Heart left ventricle (tissue), 16 donors: Measurements from ENCODE around the gene VEZF1. TPM values are rescaled to one million over a fixed set of nuclear protein-coding genes. Genes with fewer than 3 reads are reported as not detected.

Source experiments
- ATAC-seq, 4 donors: fragments of 200-7000 bp; cut with Tn5 transposase; one replicate each; pipeline ENCODE4 v1.9.1; 2020 to 2022; ENCODE audit warnings: moderate library complexity in 4 of 4, mild to moderate bottlenecking in 3 of 4, moderate number of reproducible peaks in 1 of 4
- DNase-seq, 5 donors: peaks; one replicate each; pipeline ENCODE4 v3.0.0-alpha.2; 2020
- H3K27ac ChIP-seq, 12 donors: fragments of 200-600 bp; sonication (generic) in 4 of 12; one replicate each; pipeline versions ENCODE4 v1.5.0 to v1.8.0; 2016 to 2022; ENCODE audit warnings: mild to moderate bottlenecking in 2 of 12
- H3K27me3 ChIP-seq, 9 donors: fragments of 200-600 bp; sonication (generic) in 2 of 9; one replicate each; pipeline versions ENCODE4 v1.5.1 to v1.8.0; 2016 to 2022; ENCODE audit warnings: mild to moderate bottlenecking in 3 of 9
- H3K36me3 ChIP-seq, 9 donors: fragments of 200-600 bp; sonication (generic) in 2 of 9; one replicate each; pipeline versions ENCODE4 v1.5.0 to v1.8.0; 2018 to 2022; ENCODE audit warnings: mild to moderate bottlenecking in 2 of 9
- H3K4me1 ChIP-seq, 12 donors: fragments of 200-600 bp; sonication (generic) in 4 of 12; one replicate each; pipeline versions ENCODE4 v1.5.0 to v1.8.0; 2016 to 2022; ENCODE audit warnings: mild to moderate bottlenecking in 3 of 12
- H3K4me3 ChIP-seq, 12 donors: fragments of 200-600 bp; sonication (generic) in 4 of 12; one replicate each; pipeline versions ENCODE4 v1.5.0 to v1.8.0; 2017 to 2022; ENCODE audit warnings: mild to moderate bottlenecking in 9 of 12, moderate library complexity in 4 of 12
- H3K9me3 ChIP-seq, 12 donors: fragments of 200-600 bp; sonication (generic) in 4 of 12; one replicate each; pipeline versions ENCODE4 v1.5.0 to v1.8.0; 2016 to 2022; ENCODE audit warnings: mild to moderate bottlenecking in 1 of 12
- POLR2A ChIP-seq, 2 donors: fragments of 450-650 bp; IDR thresholded peaks; one replicate each; pipeline ENCODE4 v1.6.1; 2017; ENCODE audit warnings: antibody characterized with exemption in 2 of 2, mild to moderate bottlenecking in 2 of 2, moderate library complexity in 2 of 2
- WGBS, 4 donors: extraction: QIAGEN DNeasy Blood & Tissue Kit in 2 of 4; methylation state at CpG; one replicate each; pipeline versions ENCODE4 v1.1.5 to v1.1.7; 2013 to 2018; 5-methylcytosine and 5-hydroxymethylcytosine counted together
- intact Hi-C, 10 donors: fragments of 100-400 bp; cut with DNase I; formaldehyde crosslinking; loops; one replicate each; pipeline versions ENCODE4 v1.11.1 to v1.14.2; 2022
- polyA plus RNA-seq, 2 donors: library from polyadenylated mRNA; stranded (reverse); fragments of 200-250 nt; gene quantifications; one replicate each; pipeline ENCODE4 v1.2.3, GENCODE V29; 2013
- total RNA-seq, 9 donors: library from RNA; depleted of rRNA in 2 of 9; stranded (reverse); fragments of >200 nt in 2 of 9; fragmentation: NEBNext Ultra II Directional in 3 of 9; extraction: Animal tissue kit (Norgen Biotek cat#: 25700) in 3 of 9; gene quantifications; one replicate each; pipeline versions ENCODE4 v1.1.0 to v1.2.4, GENCODE V29; 2016 to 2023
- TF ChIP-seq, protein P1 (sequence below), 12 donors: fragments of 200-600 bp; sonication (generic) in 4 of 12; IDR thresholded peaks; one replicate each; pipeline versions ENCODE4 v1.5.0 to v1.8.0; 2018 to 2022; ENCODE audit warnings: antibody characterized with exemption in 12 of 12, mild to moderate bottlenecking in 5 of 12
- donor health status: ischemic (EF 13 %, LVEDD 7.1; RV severe dilation, severe dysfunction).
- donor health status: healthy with polysubstance abuse.
- donor health status: DM: no; HTN: yes; CAD: no.
- donor health status: DM: no; HTN: no; CAD: no.
- donor health status: ischemic (EF 25% LVEDD 6.9; RV normal size, moderate dysfunction).
- donor health status: ischemic (EF 25% LVEDD 5.7; RV mildly dilated, moderate dysfunction).
- donor health status: healthy.
- donor health status: DM: yes; HTN: yes; CAD: no.
- donor health status: ischemic (EF 35%, LVEDD 5.7; RV mildly dilated, moderate dysfunction).
- donor health status: nonischemic (EF 11% LVEDD 7.7; RV severe dilation, severe dysfunction).
- donor health status: DM: yes; HTN: yes; CAD: no.
- donor health status: PGD.
- donor health status: ischemic (EF 29% LVEDD 5.4; RV normal size, mild dysfunction).
- donor health status: nonischemic (EF 23%, LVEDD 6.1; RV moderate dilation, normal function).

Gene VEZF1
- total and polyA plus RNA-seq, 11 donors, result 18.2 to 85.6 (median 62.3) TPM

DNA sequence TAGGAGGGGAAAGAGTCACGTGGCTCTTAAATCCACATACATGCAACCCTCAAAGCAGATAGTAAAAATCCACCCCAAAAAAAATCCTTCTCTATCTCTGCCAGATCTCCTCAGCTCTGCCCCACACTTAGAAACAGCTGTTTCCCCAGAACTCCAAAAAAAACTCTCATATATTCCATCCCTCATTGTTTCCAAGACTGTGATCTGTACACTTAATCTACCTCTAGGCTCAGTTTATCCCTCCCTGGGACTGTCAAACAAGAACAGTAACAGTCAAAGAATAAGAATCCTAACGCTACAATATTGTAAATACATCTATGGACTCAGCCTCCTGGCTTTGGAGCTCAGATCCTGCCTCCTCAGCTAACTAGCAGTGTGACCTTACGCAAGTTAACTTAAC lies 44.4 kb downstream of the VEZF1 start:
- intact Hi-C loops, result no loop called here
- Histone ChIP-seq H3K27me3 (no peaks in the 10 kb centered on the region), H3K36me3 (no peaks in the 10 kb centered on the region), H3K4me1 (peaks cover 24 to 97% (median 85%) of the 10 kb centered on the region in 12 donors), H3K4me3 (no peak overlapping the region), H3K9me3 (no peaks in the 10 kb centered on the region), H3K27ac (peak overlapping the region in 11 of 12 donors; percentile 45 to 100 (median 65))
- no peak for ATAC-seq
- no peak for TF ChIP-seq POLR2A (IDR thresholded peaks at IDR 0.05)
- DNase-seq, result no peak
- WGBS, 4 donors, result 90 to 93% (median 90%) methylated on average over 3 of the region's 3 CpGs

DNA sequence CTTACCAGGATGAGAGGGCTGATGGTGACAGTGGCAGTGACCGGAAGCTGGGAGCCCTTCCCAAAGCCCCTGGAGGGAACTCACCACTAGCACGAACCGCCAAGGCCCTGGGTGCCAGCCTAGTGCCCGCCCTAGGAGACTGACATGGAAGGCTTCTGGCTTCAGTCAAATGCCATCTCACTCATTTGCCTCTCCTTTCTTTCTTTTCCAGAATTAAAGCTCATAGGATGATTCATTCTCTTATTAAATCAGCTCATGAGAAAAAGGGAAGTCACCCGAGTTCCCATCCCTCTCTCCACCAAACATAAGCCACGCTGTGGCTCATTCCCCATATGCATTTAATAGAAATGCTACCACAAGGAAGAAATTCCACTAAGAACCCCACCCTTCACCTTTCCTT lies 44.9 kb downstream of the VEZF1 start:
- ATAC-seq, result no peak
- H3K27ac ChIP-seq, result peak overlapping the region in 11 of 12 donors; percentile 45 to 100 (median 65)

GRCh38 chr17:57941384-57942370 lies 46.4 kb downstream of the VEZF1 start:
- 46 to 64% (median 54%) methylated on average over 10 of the region's 10 CpGs for WGBS, 4 donors
- intact Hi-C loops, result no loop called here

More for the DNA sequence above, 44.9 kb downstream of the VEZF1 start:
- Histone ChIP-seq H3K36me3 (no peaks in the 10 kb centered on the region), H3K9me3 (no peaks in the 10 kb centered on the region), H3K4me1 (peaks cover 22 to 97% (median 85%) of the 10 kb centered on the region in 12 donors), H3K4me3 (no peak overlapping the region), H3K27me3 (no peaks in the 10 kb centered on the region)
- no peak for DNase-seq
- TF ChIP-seq, protein P1, sequence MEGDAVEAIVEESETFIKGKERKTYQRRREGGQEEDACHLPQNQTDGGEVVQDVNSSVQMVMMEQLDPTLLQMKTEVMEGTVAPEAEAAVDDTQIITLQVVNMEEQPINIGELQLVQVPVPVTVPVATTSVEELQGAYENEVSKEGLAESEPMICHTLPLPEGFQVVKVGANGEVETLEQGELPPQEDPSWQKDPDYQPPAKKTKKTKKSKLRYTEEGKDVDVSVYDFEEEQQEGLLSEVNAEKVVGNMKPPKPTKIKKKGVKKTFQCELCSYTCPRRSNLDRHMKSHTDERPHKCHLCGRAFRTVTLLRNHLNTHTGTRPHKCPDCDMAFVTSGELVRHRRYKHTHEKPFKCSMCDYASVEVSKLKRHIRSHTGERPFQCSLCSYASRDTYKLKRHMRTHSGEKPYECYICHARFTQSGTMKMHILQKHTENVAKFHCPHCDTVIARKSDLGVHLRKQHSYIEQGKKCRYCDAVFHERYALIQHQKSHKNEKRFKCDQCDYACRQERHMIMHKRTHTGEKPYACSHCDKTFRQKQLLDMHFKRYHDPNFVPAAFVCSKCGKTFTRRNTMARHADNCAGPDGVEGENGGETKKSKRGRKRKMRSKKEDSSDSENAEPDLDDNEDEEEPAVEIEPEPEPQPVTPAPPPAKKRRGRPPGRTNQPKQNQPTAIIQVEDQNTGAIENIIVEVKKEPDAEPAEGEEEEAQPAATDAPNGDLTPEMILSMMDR (IDR thresholded peaks at IDR 0.05), result no peak
- no peak for TF ChIP-seq POLR2A (IDR thresholded peaks at IDR 0.05)
- intact Hi-C loops, result no loop called here
- 59 to 74% (median 65%) methylated on average over 6 of the region's 6 CpGs for WGBS, 4 donors

GRCh38 chr17:57940653-57941329 lies 47.3 kb downstream of the VEZF1 start:
- no peak overlapping the region for H3K4me3 ChIP-seq
- WGBS, 4 donors, result 31 to 65% (median 50%) methylated on average over 4 to 5 of the region's 5 CpGs
- H3K36me3 ChIP-seq, result no peaks in the 10 kb centered on the region
- peak overlapping the region; percentile 3 to 100 (median 70) for H3K27ac ChIP-seq
- H3K9me3 ChIP-seq, result no peaks in the 10 kb centered on the region
- peak in 3 of 4 donors; percentile 19 to 53 (median 41) for ATAC-seq
- TF ChIP-seq, protein P1 (IDR thresholded peaks at IDR 0.05), result no peak
- TF ChIP-seq POLR2A (IDR thresholded peaks at IDR 0.05), result no peak
- intact Hi-C loops, result no loop called here
- peak in 2 of 5 donors; percentile 40 to 57 for DNase-seq
- H3K4me1 ChIP-seq, result peaks cover 29 to 99% (median 88%) of the 10 kb centered on the region in 12 donors
- no peaks in the 10 kb centered on the region for H3K27me3 ChIP-seq

More at GRCh38 chr17:57941384-57942370, 46.4 kb downstream of the VEZF1 start:
- no peak for DNase-seq
- H3K27me3 ChIP-seq, result no peaks in the 10 kb centered on the region
- TF ChIP-seq, protein P1 (IDR thresholded peaks at IDR 0.05), result no peak
- no peak for TF ChIP-seq POLR2A (IDR thresholded peaks at IDR 0.05)
- no peaks in the 10 kb centered on the region for H3K9me3 ChIP-seq
- H3K27ac ChIP-seq, result peak overlapping the region; percentile 3 to 100 (median 70)
- no peaks in the 10 kb centered on the region for H3K36me3 ChIP-seq
- H3K4me3 ChIP-seq, result no peak overlapping the region
- peaks cover 27 to 99% (median 88%) of the 10 kb centered on the region in 12 donors for H3K4me1 ChIP-seq
- no peak for ATAC-seq
